HG03039 (cell line): ENCODE results near the gene FAM25G.

ENCODE experiments used
- ATAC-seq: cut with Tn5 transposase; IDR thresholded peaks from one replicate; pipeline ENCODE4 v1.9.1; 2021; ENCODE audit warnings: mild to moderate bottlenecking, moderate library complexity; ENCODE audit not compliant: unreplicated experiment

FAM25G gene

GRCh38 chr10:47449102-47449978 lies 42.2 kb downstream of the FAM25G start:
- no peak for ATAC-seq

GRCh38 chr10:47447705-47448104 lies 43.8 kb downstream of the FAM25G start:
- no peak for ATAC-seq

DNA sequence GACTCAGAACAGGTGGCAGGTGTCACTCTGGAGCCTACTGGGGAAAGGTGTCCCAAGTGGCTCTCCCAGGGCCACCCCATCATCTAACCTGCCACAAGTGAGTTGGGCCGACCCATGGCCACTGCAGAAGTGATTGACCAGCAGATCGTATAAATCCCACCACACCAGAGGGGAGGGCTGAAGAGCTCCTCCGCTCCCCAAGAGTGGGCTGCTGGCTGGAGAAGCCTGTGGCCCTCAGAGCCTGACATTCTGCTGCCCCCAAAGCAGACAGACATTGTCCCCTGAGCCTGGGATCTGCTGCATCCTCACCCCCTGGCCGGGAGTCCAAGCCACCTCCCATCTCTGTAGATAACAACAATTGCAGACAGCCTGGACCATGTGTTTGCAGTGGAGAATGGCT lies 44.3 kb downstream of the FAM25G start:
- ATAC-seq = no peak

DNA sequence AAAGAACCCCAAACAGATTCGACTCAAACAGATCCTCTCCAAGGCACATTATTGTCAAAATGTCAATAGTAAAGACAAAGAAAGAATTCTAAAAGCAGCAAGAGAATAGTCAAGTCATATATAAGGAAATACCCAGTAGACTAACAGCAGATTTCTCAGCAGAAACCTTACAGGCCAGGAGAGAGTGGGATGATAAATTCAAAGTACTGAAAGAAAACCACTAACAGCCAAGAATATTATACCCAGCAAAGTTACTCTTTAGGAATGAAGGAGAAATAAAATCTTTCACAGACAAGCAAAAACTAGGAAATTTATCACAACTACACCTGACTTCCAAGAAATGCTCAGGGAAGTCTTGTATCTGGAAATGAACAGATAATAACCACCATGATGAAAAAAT lies 45.8 kb downstream of the FAM25G start:
- ATAC-seq = no peak

GRCh38 chr10:47444047-47444446 lies 47.5 kb downstream of the FAM25G start:
- ATAC-seq = no peak

DNA sequence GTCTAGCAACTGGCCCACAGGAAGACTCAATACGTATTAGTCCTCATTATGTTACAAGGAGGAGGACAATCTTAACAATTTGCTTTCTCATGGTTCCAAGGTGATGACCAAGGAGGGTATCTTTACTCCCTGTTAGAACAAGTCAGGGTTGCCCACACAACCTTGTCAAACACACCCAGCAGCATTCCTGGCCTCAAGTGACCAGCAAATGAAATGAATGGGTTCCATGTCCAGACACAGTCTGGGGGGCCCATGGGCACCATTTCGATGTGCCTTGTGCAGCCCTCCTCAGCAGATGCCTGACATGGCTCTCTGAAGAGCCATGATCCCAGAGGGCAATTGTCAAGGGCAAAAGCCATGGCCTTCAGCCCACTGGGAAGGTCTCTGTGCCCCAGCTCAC lies 48.4 kb downstream of the FAM25G start:
- ATAC-seq = no peak

DNA sequence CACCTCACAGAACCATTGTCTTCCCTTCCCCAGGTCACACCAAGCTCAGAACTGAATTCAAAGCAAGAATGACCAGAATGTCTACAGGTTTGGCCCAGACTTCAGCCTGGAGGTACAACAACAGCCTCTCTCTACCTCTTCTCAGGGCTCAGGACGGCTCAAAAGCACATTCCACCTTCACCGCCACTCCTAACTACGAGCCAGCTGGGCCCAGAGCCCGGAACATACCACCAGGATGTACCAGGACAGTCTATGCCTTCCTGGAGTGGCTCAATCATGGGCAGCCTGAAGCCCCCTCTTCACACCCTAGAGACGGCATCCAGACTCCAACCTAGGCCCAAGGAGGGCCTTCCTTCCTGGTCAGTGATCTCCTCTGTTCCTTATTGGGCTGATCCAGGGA lies 49.1 kb downstream of the FAM25G start:
- ATAC-seq = no peak

GRCh38 chr10:47441938-47442337 lies 49.6 kb downstream of the FAM25G start:
- ATAC-seq = no peak

DNA sequence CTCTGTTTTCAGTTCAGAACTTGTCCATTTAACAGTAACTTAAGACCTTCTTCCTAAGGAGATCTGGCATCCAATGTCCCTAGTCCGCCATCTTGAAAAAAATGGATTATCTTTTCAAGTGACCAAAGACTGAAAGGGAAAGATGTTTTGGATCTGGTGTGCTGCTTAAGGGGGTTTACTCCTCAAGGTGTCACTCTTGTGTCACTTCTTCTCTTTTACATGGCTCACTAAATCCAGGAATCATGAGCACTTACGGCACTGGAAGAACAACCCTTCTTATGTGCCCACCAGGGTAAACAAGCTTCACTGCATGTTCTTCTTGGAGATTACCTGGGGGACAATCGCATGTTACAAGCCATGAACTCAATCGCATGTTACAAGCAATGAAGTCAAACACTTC lies 51.3 kb downstream of the FAM25G start:
- no peak for ATAC-seq

DNA sequence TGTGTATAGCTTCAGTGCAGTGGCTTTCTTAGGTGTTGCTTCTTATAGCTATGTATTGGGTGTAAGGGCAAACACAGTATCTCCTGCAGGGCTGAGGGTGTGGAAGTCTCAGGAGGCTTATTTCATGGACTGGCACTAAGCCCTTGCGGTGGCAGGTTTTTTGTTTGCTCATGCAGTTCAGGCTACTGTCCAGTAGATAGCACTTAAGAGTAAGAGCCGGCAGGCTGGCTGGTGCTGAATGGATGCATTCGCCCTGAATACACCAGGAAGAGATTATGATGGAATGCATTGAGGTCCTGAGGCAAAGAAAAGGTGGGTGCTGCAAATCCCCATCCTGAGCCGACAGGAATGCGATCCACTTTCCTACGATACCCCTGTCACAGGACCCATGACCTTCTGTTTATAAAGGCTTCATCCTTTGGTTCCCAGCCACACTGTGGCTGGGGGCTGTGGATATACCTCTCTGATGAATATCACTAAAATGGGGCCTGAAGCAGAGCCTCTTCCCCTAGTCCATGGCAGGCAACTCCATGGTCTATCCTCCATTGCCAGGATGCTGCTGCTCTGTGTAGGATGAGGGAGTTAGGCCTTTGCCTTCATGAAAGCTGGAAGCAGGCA lies 52.5 kb downstream of the FAM25G start:
- ATAC-seq = no peak
